K562 treated with DMSO at 1 percent for 48 hours (cell line): Measurements from ENCODE around the gene OR1D5. TPM values are rescaled to one million over a fixed set of nuclear protein-coding genes. Genes with fewer than 3 reads are reported as not detected.

ENCODE experiments used
- total RNA-seq: library from RNA; unstranded; fragments of 300-600 nt; gene quantifications from 2 replicates; pipeline ENCODE4 v1.2.3, GENCODE V29; 2022; ENCODE audit warnings: low replicate concordance; ENCODE audit errors: extremely low read depth

The OR1D5 gene, protein sequence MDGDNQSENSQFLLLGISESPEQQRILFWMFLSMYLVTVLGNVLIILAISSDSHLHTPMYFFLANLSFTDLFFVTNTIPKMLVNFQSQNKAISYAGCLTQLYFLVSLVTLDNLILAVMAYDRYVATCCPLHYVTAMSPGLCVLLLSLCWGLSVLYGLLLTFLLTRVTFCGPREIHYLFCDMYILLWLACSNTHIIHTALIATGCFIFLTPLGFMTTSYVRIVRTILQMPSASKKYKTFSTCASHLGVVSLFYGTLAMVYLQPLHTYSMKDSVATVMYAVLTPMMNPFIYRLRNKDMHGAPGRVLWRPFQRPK
- total RNA-seq, result not detected in 2 replicates

GRCh38 chr17:3063507-3063906, at the start of gene OR1D5:
Gene OR1D5 (minus strand): TSS chr17:3063607. CDS start chr17:3063607, 0 bp downstream.

DNA sequence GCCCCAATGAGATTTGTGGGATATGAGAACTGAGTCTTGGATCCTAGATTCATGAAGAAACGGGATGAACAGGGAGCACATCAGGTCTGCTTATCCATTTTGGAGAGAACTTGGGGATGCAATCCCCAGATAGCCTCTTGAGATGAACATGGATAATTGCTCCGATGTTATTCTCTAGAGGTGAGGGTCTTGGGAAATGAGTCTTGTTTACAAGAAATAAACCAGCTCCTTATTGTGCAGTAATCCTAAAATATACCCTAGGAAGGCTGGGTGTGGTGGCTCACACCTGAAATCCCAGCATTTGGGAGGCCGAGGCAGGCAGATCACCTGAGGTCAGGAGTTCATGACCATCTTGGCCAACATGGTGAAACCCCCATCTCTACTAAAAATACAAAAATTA, 40.9 kb upstream of the OR1D5 start, which contains the start of gene OR1D2:
Gene OR1D2, minus strand, starts transcription at position 101 of the 400 bp plus-strand sequence. CDS start 11,426 bp downstream, outside the sequence.

Other genes with a start within 250 kb of the OR1D5 start
- not detected in 2 replicates for gene OR1D2, start 40.8 kb upstream of the OR1D5 start, total RNA-seq
- gene OR1G1, start 63.9 kb upstream of the OR1D5 start, total RNA-seq, result not detected in 2 replicates
- not detected in 2 replicates for gene OR1A2, start 133.9 kb upstream of the OR1D5 start, total RNA-seq
- gene OR1A1, start 144.1 kb upstream of the OR1D5 start, total RNA-seq, result not detected in 2 replicates
- not detected in 2 replicates for gene OR3A1, start 234.8 kb upstream of the OR1D5 start, total RNA-seq